Left ventricle myocardium inferior (tissue), 1 donor: ENCODE results near the gene LETM1. TPM values are rescaled to one million over a fixed set of nuclear protein-coding genes. Genes with fewer than 3 reads are reported as not detected.

Source experiments
- DNase-seq: peaks from one replicate; pipeline ENCODE4 v3.0.0-alpha.2; 2020
- H3K27ac ChIP-seq: fragments of 200-600 bp; replicated peaks from 2 replicates; pipeline ENCODE4 v1.8.0; 2021
- H3K27me3 ChIP-seq: fragments of 200-600 bp; 2 replicates; pipeline ENCODE4 v1.8.0; 2021; ENCODE audit warnings: low read depth
- H3K36me3 ChIP-seq: fragments of 200-600 bp; 2 replicates; pipeline ENCODE4 v1.8.0; 2021
- H3K4me1 ChIP-seq: fragments of 200-600 bp; 2 replicates; pipeline ENCODE4 v1.8.0; 2021
- H3K4me3 ChIP-seq: fragments of 200-600 bp; 2 replicates; pipeline ENCODE4 v1.8.0; 2021; ENCODE audit warnings: mild to moderate bottlenecking, moderate library complexity
- H3K9me3 ChIP-seq: fragments of 200-600 bp; replicated peaks from 2 replicates; pipeline ENCODE4 v1.8.0; 2021
- intact Hi-C: fragments of 100-400 bp; cut with micrococcal nuclease; formaldehyde crosslinking; loops from one replicate; pipeline ENCODE4 v1.11.0; 2022
- total RNA-seq: library from RNA; stranded (reverse); fragmentation: NEBNext Ultra II Directional; extraction: Animal tissue kit (Norgen Biotek cat#: 25700); gene quantifications from one replicate; pipeline ENCODE4 v1.2.1, GENCODE V29; 2021
- TF ChIP-seq, protein P1 (sequence below): fragments of 200-600 bp; IDR thresholded peaks from 2 replicates; pipeline ENCODE4 v1.8.0; 2021; ENCODE audit warnings: antibody characterized with exemption, mild to moderate bottlenecking, borderline replicate concordance
- donor health status: DM: no; HTN: yes; CAD: no; lungs with severe emphysema.

LETM1 gene
- total RNA-seq, 1 donor from 2014 or later = 38.8 TPM

GRCh38 chr4:1801286-1801958 lies 54.5 kb downstream of the LETM1 start:
- H3K36me3 ChIP-seq = no peaks in the 10 kb centered on the region
- TF ChIP-seq, protein P1, sequence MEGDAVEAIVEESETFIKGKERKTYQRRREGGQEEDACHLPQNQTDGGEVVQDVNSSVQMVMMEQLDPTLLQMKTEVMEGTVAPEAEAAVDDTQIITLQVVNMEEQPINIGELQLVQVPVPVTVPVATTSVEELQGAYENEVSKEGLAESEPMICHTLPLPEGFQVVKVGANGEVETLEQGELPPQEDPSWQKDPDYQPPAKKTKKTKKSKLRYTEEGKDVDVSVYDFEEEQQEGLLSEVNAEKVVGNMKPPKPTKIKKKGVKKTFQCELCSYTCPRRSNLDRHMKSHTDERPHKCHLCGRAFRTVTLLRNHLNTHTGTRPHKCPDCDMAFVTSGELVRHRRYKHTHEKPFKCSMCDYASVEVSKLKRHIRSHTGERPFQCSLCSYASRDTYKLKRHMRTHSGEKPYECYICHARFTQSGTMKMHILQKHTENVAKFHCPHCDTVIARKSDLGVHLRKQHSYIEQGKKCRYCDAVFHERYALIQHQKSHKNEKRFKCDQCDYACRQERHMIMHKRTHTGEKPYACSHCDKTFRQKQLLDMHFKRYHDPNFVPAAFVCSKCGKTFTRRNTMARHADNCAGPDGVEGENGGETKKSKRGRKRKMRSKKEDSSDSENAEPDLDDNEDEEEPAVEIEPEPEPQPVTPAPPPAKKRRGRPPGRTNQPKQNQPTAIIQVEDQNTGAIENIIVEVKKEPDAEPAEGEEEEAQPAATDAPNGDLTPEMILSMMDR = no peak
- intact Hi-C loops = no loop called here
- no peak for DNase-seq
- no peak overlapping the region for H3K4me3 ChIP-seq
- H3K4me1 ChIP-seq = no peaks in the 10 kb centered on the region
- H3K9me3 ChIP-seq = no peaks in the 10 kb centered on the region
- no peak overlapping the region for H3K27ac ChIP-seq
- H3K27me3 ChIP-seq = peaks cover 29% of the 10 kb centered on the region

- DNase-seq = no peak
- peaks cover 2% of the 10 kb centered on the region for H3K4me1 ChIP-seq
- H3K36me3 ChIP-seq = no peaks in the 10 kb centered on the region
- TF ChIP-seq, protein P1 = no peak
- intact Hi-C loops = no loop called here
- no peak overlapping the region for H3K27ac ChIP-seq
- no peaks in the 10 kb centered on the region for H3K9me3 ChIP-seq
- H3K27me3 ChIP-seq = peaks cover 35% of the 10 kb centered on the region
- no peak overlapping the region for H3K4me3 ChIP-seq
These were observed 55.2 kb downstream of the LETM1 start for GRCh38 chr4:1800805-1801204.

- Histone ChIP-seq H3K27ac (no peak overlapping the region), H3K4me3 (no peak overlapping the region), H3K36me3 (no peaks in the 10 kb centered on the region), H3K4me1 (peaks cover 13% of the 10 kb centered on the region), H3K27me3 (peaks cover 46% of the 10 kb centered on the region), H3K9me3 (no peaks in the 10 kb centered on the region)
- no peak for DNase-seq
- intact Hi-C loops = no loop called here
- TF ChIP-seq, protein P1 = no peak
These were observed 56.3 kb downstream of the LETM1 start for GRCh38 chr4:1799387-1800375.

GRCh38 chr4:1798580-1799386 lies 57.2 kb downstream of the LETM1 start:
- Histone ChIP-seq H3K27me3 (peaks cover 55% of the 10 kb centered on the region), H3K27ac (no peak overlapping the region), H3K4me3 (no peak overlapping the region), H3K36me3 (no peaks in the 10 kb centered on the region), H3K4me1 (peaks cover 22% of the 10 kb centered on the region), H3K9me3 (no peaks in the 10 kb centered on the region)
- TF ChIP-seq, protein P1 = no peak
- DNase-seq = no peak
- intact Hi-C loops = no loop called here
